H1 (cell line): ENCODE data around the gene CPT1A. TPM values are rescaled to one million over a fixed set of nuclear protein-coding genes. Genes with fewer than 3 reads are reported as not detected.
A peak's percentile ranks its signal among the peaks of the same experiment; 100 is the strongest.

Source experiments
- CTCF ChIA-PET: fragments of 300-600 bp; sonication (Branson Sonifier 250); formaldehyde crosslinking; loops from one replicate; lab custom pipeline; 2021; ENCODE audit not compliant: partially characterized antibody; lab: Charles Lee
- POLR2A ChIA-PET: fragments of 300-600 bp; sonication (Branson Sonifier 250); formaldehyde crosslinking; loops from one replicate; lab custom pipeline; 2021; ENCODE audit warnings: inconsistent platforms; ENCODE audit not compliant: partially characterized antibody; lab: Charles Lee
- DNase-seq, 2 experiments: peaks; one replicate each; pipeline versions ENCODE4 v3.0.0 to v3.0.0-alpha.2; 2010 to 2022; ENCODE audit warnings: low spot score in 2 of 2, low read depth in 1 of 2, mixed read lengths in 1 of 2
- FAIRE-seq: peaks from 2 replicates; lab custom pipeline; 2011; peaks lifted over from hg19 to GRCh38; lab: Jason Lieb, UNC
- H2AFZ ChIP-seq: 2 replicates; pipeline ENCODE4 v1.8.1; 2012; ENCODE audit warnings: low read length, inconsistent platforms
- H2AK5ac ChIP-seq: 2 replicates; pipeline ENCODE4 v1.6.1; 2013; ENCODE audit warnings: low read depth, low read length
- H2BK120ac ChIP-seq: replicated peaks from 2 replicates; pipeline ENCODE3; 2013; ENCODE audit warnings: low read depth, low read length, inconsistent platforms
- H2BK12ac ChIP-seq: 2 replicates; pipeline ENCODE4 v1.6.1; 2013; ENCODE audit warnings: low read depth, low read length
- H2BK15ac ChIP-seq: 2 replicates; pipeline ENCODE4 v1.6.1; 2013; ENCODE audit warnings: low read length
- H2BK20ac ChIP-seq: 2 replicates; pipeline ENCODE4 v1.6.1; 2013; ENCODE audit warnings: low read length
- H2BK5ac ChIP-seq: 2 replicates; pipeline ENCODE4 v1.6.1; 2013; ENCODE audit warnings: low read depth, low read length
- H3K14ac ChIP-seq: 2 replicates; pipeline ENCODE4 v1.6.1; 2013; ENCODE audit warnings: inconsistent platforms; ENCODE audit not compliant: insufficient read length
- H3K18ac ChIP-seq: 2 replicates; pipeline ENCODE4 v1.6.1; 2013; ENCODE audit warnings: low read length; ENCODE audit errors: extremely low read depth
- H3K23ac ChIP-seq: 2 replicates; pipeline ENCODE4 v1.6.1; 2013; ENCODE audit warnings: inconsistent platforms; ENCODE audit not compliant: insufficient read length
- H3K23me2 ChIP-seq: 2 replicates; pipeline ENCODE4 v1.6.1; 2013; ENCODE audit warnings: low read depth, low read length
- H3K27ac ChIP-seq: 2 replicates; pipeline ENCODE4 v1.6.1; 2011; ENCODE audit warnings: low read depth, low read length, inconsistent platforms
- H3K27me3 ChIP-seq, 4 experiments: replicated peaks in 1 of 4; 1 replicate in 1 of 4; 2 replicates in 3 of 4; pipeline versions ENCODE4 v1.6.1 to v1.8.1; 2011 to 2013; ENCODE audit warnings: low read length in 3 of 4, mild to moderate bottlenecking in 3 of 4, inconsistent platforms in 2 of 4, mixed read lengths in 2 of 4, moderate library complexity in 1 of 4; ENCODE audit not compliant: control insufficient read depth in 3 of 4, insufficient read depth in 3 of 4; ENCODE audit errors: extremely low read depth in 1 of 4
- H3K36me3 ChIP-seq, 4 experiments: 2 replicates each; pipeline versions ENCODE4 v1.6.1 to v1.8.1; 2011 to 2013; ENCODE audit warnings: mild to moderate bottlenecking in 4 of 4, low read length in 3 of 4, moderate library complexity in 2 of 4, control low read depth in 1 of 4, inconsistent platforms in 1 of 4; ENCODE audit not compliant: insufficient read depth in 4 of 4, control insufficient read depth in 2 of 4
- H3K4ac ChIP-seq: replicated peaks from 2 replicates; pipeline ENCODE3; 2013; ENCODE audit warnings: low read length, low read depth, mixed read lengths, inconsistent platforms; ENCODE audit not compliant: insufficient read length
- H3K4me1 ChIP-seq, 4 experiments: replicated peaks in 1 of 4; 1 replicate in 1 of 4; 2 replicates in 3 of 4; pipeline versions ENCODE4 v1.6.1 to v1.8.1; 2011 to 2013; ENCODE audit warnings: low read length in 3 of 4, inconsistent platforms in 2 of 4, mixed read lengths in 1 of 4; ENCODE audit not compliant: insufficient read depth in 4 of 4, control insufficient read depth in 3 of 4
- H3K4me2 ChIP-seq, 2 experiments: 2 replicates each; pipeline versions ENCODE4 v1.6.1 to v1.8.1; 2011 to 2013; ENCODE audit warnings: low read depth in 2 of 2, low read length in 2 of 2, control low read depth in 1 of 2, inconsistent platforms in 1 of 2, mild to moderate bottlenecking in 1 of 2; ENCODE audit not compliant: insufficient read depth in 1 of 2
- H3K4me3 ChIP-seq, 4 experiments: fragments of 200-600, 300-600 bp in 1 of 4; sonication (generic), shearing (Covaris generic), sonication (Bioruptor Twin) in 1 of 4; 2 replicates each; pipeline versions ENCODE4 v1.5.1 to v1.8.1; 2011 to 2016; ENCODE audit warnings: low read length in 4 of 4, low read depth in 3 of 4, control low read depth in 2 of 4, inconsistent platforms in 2 of 4, mild to moderate bottlenecking in 2 of 4, mixed read lengths in 1 of 4, moderate library complexity in 1 of 4; ENCODE audit not compliant: insufficient read depth in 2 of 4; ENCODE audit errors: extremely low read depth in 1 of 4
- H3K56ac ChIP-seq: replicated peaks from 2 replicates; pipeline ENCODE3; 2013; ENCODE audit warnings: low read depth, mild to moderate bottlenecking, mixed read lengths, low read length, inconsistent platforms; ENCODE audit not compliant: insufficient read length
- H3K79me1 ChIP-seq: 2 replicates; pipeline ENCODE4 v1.6.1; 2013; ENCODE audit warnings: low read depth, low read length, control low read depth
- H3K79me2 ChIP-seq, 2 experiments: 2 replicates each; pipeline versions ENCODE4 v1.6.1 to v1.8.1; 2012 to 2013; ENCODE audit warnings: low read length in 2 of 2, mild to moderate bottlenecking in 2 of 2, inconsistent platforms in 1 of 2; ENCODE audit not compliant: insufficient read depth in 2 of 2, control insufficient read depth in 1 of 2
- H3K9ac ChIP-seq, 4 experiments: replicated peaks in 1 of 4; 1 replicate in 1 of 4; 2 replicates in 3 of 4; pipeline versions ENCODE4 v1.6.1 to v1.8.1; 2011 to 2013; ENCODE audit warnings: low read depth in 3 of 4, low read length in 3 of 4, control low read depth in 2 of 4, mild to moderate bottlenecking in 2 of 4, moderate library complexity in 2 of 4, inconsistent platforms in 1 of 4; ENCODE audit errors: extremely low read depth in 1 of 4
- H3K9me3 ChIP-seq, 2 experiments: 2 replicates each; pipeline versions ENCODE4 v1.6.1 to v1.8.1; 2012 to 2013; ENCODE audit warnings: mild to moderate bottlenecking in 2 of 2, moderate library complexity in 2 of 2, control low read depth in 1 of 2, inconsistent platforms in 1 of 2, low read depth in 1 of 2, low read length in 1 of 2, mixed read lengths in 1 of 2; ENCODE audit not compliant: insufficient read depth in 2 of 2
- H4K20me1 ChIP-seq, 2 experiments: replicated peaks in 1 of 2; 2 replicates each; pipeline versions ENCODE3 to v1.8.1; 2011 to 2013; ENCODE audit warnings: inconsistent platforms in 2 of 2, low read length in 2 of 2, mild to moderate bottlenecking in 1 of 2; ENCODE audit not compliant: insufficient read depth in 2 of 2, control insufficient read depth in 1 of 2
- H4K5ac ChIP-seq: 2 replicates; pipeline ENCODE4 v1.6.1; 2013; ENCODE audit warnings: low read length, low read depth, mixed read lengths, inconsistent platforms; ENCODE audit not compliant: insufficient read length
- H4K8ac ChIP-seq: 2 replicates; pipeline ENCODE4 v1.8.0; 2013; ENCODE audit warnings: mild to moderate bottlenecking, moderate library complexity, low read length, inconsistent platforms; ENCODE audit not compliant: insufficient read depth; ENCODE audit errors: extremely low read depth
- H4K91ac ChIP-seq: replicated peaks from 2 replicates; pipeline ENCODE3; 2013; ENCODE audit warnings: low read length, mixed read lengths, inconsistent platforms; ENCODE audit not compliant: insufficient read length
- NANOG ChIP-seq: IDR thresholded peaks from 2 replicates; pipeline ENCODE4 v1.6.1; 2011; ENCODE audit warnings: low read length, low read depth, mild to moderate bottlenecking, inconsistent platforms; ENCODE audit not compliant: insufficient read depth, poor library complexity, severe bottlenecking
- POLR2AphosphoS5 ChIP-seq: IDR thresholded peaks from 2 replicates; pipeline ENCODE4 v1.6.1; 2011; ENCODE audit warnings: low read depth, low read length
- WGBS, 2 experiments: shearing (Covaris generic) in 1 of 2; methylation state at CpG; one replicate each; pipeline versions ENCODE4 v1.1.6 to v1.1.7; 2013 to 2015; ENCODE audit warnings: low lambda C conversion rate in 2 of 2, mixed read lengths in 2 of 2, inconsistent platforms in 1 of 2, low coverage in 1 of 2, missing lambda C conversion rate in 1 of 2; ENCODE audit not compliant: insufficient replicate concordance in 2 of 2, insufficient coverage in 1 of 2, insufficient read length in 1 of 2; ENCODE audit errors: extremely low coverage in 1 of 2, missing lambda C conversion rate in 1 of 2; 5-methylcytosine and 5-hydroxymethylcytosine counted together
- polyA plus RNA-seq, 7 experiments: library from polyadenylated mRNA; depleted of rRNA in 3 of 7; stranded (reverse) in 5 of 7; unstranded in 2 of 7; fragments of >200 nt in 5 of 7; fragments of 200-250 nt in 2 of 7; gene quantifications; 1 replicate in 5 of 7; 2 replicates in 1 of 7; 4 replicates in 1 of 7; pipeline versions ENCODE4 v1.2.1 to v1.2.3, GENCODE V29; 2011 to 2013; ENCODE audit warnings: missing spikeins in 2 of 7, mixed read lengths in 2 of 7
- total RNA-seq: library from RNA; stranded (reverse); fragmentation: NEBNext Ultra II Directional; extraction: Animal tissue kit (Norgen Biotek cat#: 25700); gene quantifications from 2 replicates; pipeline ENCODE4 v1.2.1, GENCODE V29; 2021
- TF ChIP-seq, protein P1 (sequence below): IDR thresholded peaks from 2 replicates; pipeline ENCODE4 v1.6.1; 2011; ENCODE audit warnings: low read length, improper control_type of control experiment
- TF ChIP-seq, protein P2 (sequence below): IDR thresholded peaks from 2 replicates; pipeline ENCODE4 v1.6.1; 2012; ENCODE audit warnings: low read length, inconsistent platforms

CPT1A gene
- total and polyA plus RNA-seq, 2 of the 8 experiments (the other 6 are each of a cell fraction or from before 2014, with no cell fraction given): 2.9 to 12.2 TPM

DNA sequence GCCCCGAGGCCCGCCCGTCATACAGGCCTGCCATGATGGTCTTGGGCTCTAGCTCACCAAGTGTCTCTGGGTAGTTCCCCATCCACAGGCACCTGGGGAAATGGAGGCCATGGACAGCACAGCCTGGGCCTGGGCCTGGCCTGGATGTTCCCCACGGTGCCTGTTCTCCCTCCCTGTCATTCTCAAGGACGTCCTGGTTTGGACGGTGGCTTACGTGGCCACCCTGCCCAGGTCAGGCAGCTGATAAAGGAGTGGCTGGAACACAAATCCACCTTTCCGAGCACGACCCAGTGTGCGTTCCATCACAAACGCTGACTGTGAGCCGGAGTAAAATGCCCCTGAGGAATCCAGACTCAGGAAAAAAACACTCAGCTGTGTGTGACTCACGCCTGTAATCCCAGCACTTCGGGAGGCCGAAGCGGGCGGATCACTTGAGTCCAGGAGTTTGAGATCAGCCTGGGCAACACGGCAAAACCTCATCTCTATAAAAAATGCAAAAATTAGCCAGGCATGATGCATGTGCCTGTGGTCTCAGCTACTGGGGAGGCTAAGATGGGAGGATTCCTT lies 49.2 kb downstream of the CPT1A start:
- no peak overlapping the region for H3K4ac ChIP-seq
- no peak overlapping the region for H3K27ac ChIP-seq
- H3K9ac ChIP-seq: no peak overlapping the region
- H3K4me2 ChIP-seq: no peak overlapping the region
- no peaks in the 10 kb centered on the region for H4K20me1 ChIP-seq
- no peaks in the 10 kb centered on the region for H3K27me3 ChIP-seq
- no peak overlapping the region; the same call in 1 of the 2 replicates for H2BK12ac ChIP-seq
- H4K91ac ChIP-seq: no peak overlapping the region
- ChIA-PET POLR2A (no interaction called here), CTCF (interaction anchor here (0.6 to 1.3 kb wide), 3 partner anchors 10 to 208 kb away, joined by 3 read pairs; no protein-coding TSS in a partner anchor)
- H3K9me3 ChIP-seq: no peaks in the 10 kb centered on the region
- H2BK15ac ChIP-seq: no peak overlapping the region
- H4K8ac ChIP-seq: peak overlapping the region; percentile 4; the same call in 1 of the 2 replicates
- no peak overlapping the region for H2AFZ ChIP-seq
- no peaks in the 10 kb centered on the region for H3K4me1 ChIP-seq
- no peaks in the 10 kb centered on the region for H3K23me2 ChIP-seq
- no peak for DNase-seq
- no peak overlapping the region for H2BK20ac ChIP-seq
- H3K4me3 ChIP-seq: no peak overlapping the region
- H3K56ac ChIP-seq: no peak overlapping the region
- H2BK5ac ChIP-seq: no peak overlapping the region
- WGBS, 2 experiments: 96% methylated on average over 18 of the region's 18 CpGs; no CpG with 5 or more reads in 1 of the 2 experiments
- H3K23ac ChIP-seq: no peak overlapping the region
- TF ChIP-seq POLR2AphosphoS5: no peak
- TF ChIP-seq, protein P1, sequence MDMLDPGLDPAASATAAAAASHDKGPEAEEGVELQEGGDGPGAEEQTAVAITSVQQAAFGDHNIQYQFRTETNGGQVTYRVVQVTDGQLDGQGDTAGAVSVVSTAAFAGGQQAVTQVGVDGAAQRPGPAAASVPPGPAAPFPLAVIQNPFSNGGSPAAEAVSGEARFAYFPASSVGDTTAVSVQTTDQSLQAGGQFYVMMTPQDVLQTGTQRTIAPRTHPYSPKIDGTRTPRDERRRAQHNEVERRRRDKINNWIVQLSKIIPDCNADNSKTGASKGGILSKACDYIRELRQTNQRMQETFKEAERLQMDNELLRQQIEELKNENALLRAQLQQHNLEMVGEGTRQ: no peak
- TF ChIP-seq, protein P2, sequence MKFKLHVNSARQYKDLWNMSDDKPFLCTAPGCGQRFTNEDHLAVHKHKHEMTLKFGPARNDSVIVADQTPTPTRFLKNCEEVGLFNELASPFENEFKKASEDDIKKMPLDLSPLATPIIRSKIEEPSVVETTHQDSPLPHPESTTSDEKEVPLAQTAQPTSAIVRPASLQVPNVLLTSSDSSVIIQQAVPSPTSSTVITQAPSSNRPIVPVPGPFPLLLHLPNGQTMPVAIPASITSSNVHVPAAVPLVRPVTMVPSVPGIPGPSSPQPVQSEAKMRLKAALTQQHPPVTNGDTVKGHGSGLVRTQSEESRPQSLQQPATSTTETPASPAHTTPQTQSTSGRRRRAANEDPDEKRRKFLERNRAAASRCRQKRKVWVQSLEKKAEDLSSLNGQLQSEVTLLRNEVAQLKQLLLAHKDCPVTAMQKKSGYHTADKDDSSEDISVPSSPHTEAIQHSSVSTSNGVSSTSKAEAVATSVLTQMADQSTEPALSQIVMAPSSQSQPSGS: no peak
- TF ChIP-seq NANOG: no peak
- FAIRE-seq: no peak
- H3K79me2 ChIP-seq: no peaks in the 10 kb centered on the region
- H3K36me3 ChIP-seq: no peaks in the 10 kb centered on the region
- no peak overlapping the region for H2AK5ac ChIP-seq
- H3K18ac ChIP-seq: no peak overlapping the region
- H4K5ac ChIP-seq: no peak overlapping the region
- no peaks in the 10 kb centered on the region for H3K79me1 ChIP-seq
- no peak overlapping the region for H3K14ac ChIP-seq
- H2BK120ac ChIP-seq: no peak overlapping the region
